Gastrocnemius medialis (tissue), 4 donors: ENCODE measurements around the gene COL4A1.

Experiments used
- POLR2A ChIP-seq, 2 donors: fragments of 450-650 bp; IDR thresholded peaks; one replicate each; pipeline ENCODE4 v1.6.1; 2017; ENCODE audit warnings: antibody characterized with exemption in 2 of 2, mild to moderate bottlenecking in 2 of 2, moderate library complexity in 2 of 2
- TF ChIP-seq, protein P1 (sequence below), 5 experiments: fragments of 450-650 bp in 3 of 5; fragments of 200-600 bp in 2 of 5; sonication (generic) in 2 of 5; IDR thresholded peaks in 4 of 5; conservative IDR thresholded peaks in 1 of 5; 1 replicate in 4 of 5; 2 replicates in 1 of 5; pipeline ENCODE4 v1.5.1; 2016 to 2019; ENCODE audit warnings: antibody characterized with exemption in 5 of 5, mild to moderate bottlenecking in 3 of 5, moderate library complexity in 3 of 5

DNA sequence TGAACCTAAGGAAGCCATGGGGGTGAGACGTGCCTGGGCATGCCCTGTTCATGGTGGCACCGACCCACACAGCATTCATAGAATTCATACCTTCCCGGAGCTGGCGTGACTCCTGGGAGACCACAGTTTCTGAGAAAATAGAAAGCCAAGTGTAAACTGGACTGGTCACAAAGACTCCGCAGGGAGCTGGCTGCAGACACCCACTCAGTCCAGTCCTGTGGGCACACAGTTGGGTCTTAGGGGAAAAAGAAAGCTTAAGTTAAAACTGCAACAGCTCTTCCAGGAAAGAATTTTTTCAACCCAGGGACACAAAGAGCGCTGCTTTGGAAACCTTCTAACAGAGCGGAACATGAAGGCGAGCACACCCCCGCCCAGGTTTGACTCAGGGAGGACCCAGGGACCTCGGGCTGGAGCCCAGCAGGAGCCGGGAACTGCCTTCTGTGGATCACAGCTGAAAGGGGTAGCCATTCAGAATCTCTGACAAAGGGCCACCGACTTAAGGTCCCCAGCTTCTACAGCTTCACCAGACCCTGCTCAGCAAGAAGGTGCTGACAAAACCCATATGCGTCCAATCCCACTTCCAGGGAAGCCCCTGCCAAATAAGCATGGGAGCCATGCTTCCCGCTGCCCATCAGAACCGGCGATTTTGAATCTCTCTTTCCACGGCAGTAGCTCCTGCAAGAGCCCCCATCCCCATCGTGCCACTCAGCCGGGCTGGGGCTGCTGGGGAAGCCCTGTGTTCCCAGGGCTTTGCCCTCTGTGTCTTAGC lies 183.7 kb downstream of the COL4A1 start:
- TF ChIP-seq, protein P1, sequence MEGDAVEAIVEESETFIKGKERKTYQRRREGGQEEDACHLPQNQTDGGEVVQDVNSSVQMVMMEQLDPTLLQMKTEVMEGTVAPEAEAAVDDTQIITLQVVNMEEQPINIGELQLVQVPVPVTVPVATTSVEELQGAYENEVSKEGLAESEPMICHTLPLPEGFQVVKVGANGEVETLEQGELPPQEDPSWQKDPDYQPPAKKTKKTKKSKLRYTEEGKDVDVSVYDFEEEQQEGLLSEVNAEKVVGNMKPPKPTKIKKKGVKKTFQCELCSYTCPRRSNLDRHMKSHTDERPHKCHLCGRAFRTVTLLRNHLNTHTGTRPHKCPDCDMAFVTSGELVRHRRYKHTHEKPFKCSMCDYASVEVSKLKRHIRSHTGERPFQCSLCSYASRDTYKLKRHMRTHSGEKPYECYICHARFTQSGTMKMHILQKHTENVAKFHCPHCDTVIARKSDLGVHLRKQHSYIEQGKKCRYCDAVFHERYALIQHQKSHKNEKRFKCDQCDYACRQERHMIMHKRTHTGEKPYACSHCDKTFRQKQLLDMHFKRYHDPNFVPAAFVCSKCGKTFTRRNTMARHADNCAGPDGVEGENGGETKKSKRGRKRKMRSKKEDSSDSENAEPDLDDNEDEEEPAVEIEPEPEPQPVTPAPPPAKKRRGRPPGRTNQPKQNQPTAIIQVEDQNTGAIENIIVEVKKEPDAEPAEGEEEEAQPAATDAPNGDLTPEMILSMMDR (IDR thresholded peaks at IDR 0.05 in 4 of 5, conservative IDR thresholded peaks at IDR 0.05 in 1 of 5) = no peak
- no peak for TF ChIP-seq POLR2A (IDR thresholded peaks at IDR 0.05)
